HG02870 (cell line): ENCODE measurements around the gene CNTFR.

ENCODE experiments used
- ATAC-seq: cut with Tn5 transposase; IDR thresholded peaks from one replicate; pipeline ENCODE4 v1.9.1; 2021; ENCODE audit warnings: mild to moderate bottlenecking, moderate library complexity; ENCODE audit not compliant: unreplicated experiment

CNTFR gene

GRCh38 chr9:34590381-34591247, 1.1 kb upstream of the CNTFR start:
- ATAC-seq = no peak

DNA sequence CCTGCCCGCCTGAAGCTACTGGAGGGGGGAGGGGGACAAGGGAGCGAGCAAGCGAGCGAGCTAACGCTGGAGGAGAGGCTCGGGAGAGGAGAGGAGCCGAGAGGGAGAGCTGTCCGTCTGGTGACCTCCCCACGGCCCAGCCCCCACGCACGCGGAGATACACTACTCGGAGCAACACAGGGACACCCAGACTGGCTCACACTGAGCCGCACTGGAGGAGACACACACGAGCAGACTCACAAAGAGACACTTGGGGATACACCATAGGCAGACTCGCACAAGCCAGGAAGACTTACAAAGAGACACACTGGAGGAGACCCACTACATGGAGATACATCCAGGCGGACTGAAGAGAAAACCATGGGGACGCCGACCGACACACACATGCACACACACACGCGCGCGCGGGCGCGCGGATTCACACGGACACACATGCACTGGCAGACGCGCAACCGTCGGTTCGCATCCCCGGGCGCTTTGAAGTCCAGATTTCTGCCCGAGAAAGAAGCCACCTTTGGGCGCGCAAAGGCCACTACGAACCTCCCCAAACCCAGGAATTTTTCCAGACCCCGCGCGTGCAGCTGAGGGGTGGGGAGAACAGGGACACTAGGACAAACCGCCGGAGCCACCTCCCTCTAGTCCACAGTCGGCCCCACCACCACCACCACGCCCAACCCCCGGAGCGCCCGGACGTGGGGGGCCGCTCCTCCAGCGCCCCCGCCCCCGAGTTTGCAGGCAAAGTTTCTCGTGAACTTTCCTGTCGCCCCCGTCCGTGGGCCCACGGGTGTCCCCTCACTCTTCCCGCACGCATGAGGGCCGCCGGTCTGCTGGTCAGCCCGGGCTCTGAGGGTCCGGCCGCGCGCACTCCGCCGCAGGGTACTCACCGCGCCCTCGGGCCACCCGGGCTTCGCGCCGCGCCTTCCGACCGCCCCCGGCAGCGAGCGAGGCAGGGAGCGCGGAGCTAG, 571 bp downstream of the CNTFR start:
- no peak for ATAC-seq

DNA sequence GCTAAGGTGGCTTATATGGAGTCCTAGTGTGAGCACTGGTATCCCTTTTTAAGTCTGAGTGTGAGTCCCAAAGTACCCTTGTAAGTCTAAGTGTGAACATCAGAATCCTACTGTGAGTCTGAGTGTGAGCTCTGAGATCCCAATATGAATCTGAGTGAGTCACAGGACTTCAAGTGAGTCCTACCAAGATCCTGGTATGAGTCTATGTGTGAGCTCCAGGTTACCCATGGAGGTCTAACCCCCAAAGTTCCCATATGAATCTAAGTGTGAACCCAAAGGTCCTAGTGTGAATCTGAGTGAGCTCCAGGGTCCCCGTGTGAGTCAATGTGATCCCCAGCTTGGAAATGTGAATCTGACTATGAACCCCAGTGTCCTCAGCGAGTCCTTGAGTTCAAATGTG, 2.3 kb downstream of the CNTFR start:
- no peak for ATAC-seq

DNA sequence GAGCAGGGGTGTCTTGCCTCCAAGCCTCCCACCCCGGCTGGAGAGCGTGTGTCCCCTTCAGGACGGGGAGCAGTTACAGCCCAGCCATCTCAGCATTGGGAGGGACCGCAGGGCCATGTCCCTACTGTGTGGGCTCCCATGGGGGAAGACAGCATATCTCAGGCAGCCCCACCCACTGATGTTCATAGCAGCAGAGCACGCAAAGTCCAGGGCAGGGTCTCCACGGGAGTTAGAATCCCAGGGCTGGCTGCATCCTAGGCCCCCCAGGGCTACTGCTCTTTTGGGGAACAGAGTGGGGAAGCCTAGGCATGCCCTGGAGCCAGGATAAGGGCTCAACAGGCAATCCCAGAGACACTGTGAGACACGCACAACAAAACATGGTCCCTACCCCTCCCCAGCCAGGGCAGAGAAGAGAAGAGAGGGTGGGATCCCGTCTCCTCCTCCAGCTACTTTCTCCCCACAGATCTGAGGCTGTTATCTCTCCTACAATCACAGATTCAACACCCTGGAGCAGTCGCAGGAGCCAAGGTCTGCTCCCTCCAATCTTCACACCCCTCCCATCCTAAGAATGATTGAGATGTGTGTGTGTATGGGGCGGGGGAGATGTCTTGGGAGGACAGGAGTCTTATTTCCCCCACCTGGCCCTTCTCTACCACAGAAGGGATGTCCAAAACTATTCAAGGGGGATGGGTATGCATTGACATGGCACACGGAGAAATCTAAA, 3.4 kb downstream of the CNTFR start:
- no peak for ATAC-seq

GRCh38 chr9:34584970-34585369, 4.6 kb downstream of the CNTFR start:
- ATAC-seq = no peak

DNA sequence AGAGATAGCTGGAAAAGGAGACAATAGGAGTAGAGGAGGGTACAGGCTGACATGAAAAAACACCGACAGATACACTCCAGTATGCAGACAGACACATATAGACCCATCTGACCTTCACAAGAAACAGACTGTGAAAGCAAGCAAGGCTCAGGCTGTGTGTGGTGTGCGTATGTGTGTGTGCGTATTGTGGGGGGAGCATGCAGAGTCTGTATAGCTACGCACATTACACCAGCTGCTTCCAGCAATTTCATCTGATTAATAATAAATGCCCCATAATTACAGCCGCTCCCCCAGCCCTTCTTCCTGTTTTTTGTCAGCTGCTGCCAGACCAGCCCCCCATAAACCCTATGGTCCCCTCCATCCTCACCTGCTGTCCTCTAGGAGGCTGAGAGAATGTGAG, 6.7 kb downstream of the CNTFR start:
- no peak for ATAC-seq

DNA sequence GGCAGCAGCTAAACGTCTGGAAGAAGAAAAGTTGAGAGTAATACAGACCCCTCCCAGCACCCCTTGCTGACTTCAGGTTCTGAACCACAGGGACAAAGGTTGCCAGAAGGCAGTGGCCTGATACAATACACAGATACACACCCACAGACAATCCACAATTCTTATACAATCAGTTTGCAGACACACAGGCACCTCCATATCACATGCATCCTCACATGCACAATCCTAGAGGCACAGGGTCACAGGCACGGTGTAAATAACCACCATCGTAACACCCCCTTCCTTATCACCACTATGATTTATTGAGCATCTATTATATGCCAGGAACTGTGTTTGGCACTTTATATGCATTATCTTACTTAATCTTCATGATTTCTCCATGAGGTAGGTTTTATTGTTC, 8.2 kb downstream of the CNTFR start:
- no peak for ATAC-seq

DNA sequence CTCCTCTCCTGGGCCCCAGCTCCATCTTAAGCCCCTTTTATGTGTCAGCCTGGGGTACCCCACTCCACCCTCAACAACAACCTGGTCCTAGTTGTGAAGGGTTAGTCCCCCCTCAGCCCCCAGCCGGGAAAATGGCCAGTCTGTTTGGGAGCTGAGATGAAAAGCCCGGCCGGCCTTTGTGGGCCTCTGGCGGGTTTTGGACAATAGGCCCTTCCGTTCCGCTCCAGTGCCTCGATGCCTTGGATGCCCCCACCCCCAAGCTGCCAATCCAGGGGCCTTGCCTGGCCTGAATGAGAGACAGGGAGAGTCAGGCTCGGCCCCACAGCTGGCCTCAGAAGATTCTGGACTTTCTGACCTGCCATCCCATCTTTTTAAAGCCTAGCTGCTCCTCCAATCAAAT, 9.2 kb downstream of the CNTFR start:
- no peak for ATAC-seq

DNA sequence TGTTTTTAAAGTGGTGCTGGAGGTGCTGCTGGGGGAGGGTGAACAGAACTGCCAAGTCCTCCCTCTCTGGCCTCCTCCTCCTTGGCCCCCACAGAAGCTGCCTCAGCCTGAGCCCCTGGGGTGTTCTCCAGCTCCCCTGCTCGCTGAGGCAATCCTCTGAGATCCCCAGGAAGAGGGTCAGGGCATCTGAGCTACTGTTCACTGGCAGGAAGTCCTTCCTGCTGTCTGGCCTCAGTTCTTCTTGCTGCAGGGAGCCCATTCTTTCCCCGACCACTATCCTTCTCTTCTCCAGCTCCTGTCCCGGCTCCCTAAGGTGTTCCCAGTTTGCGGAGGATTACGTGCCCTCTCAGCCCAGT, 9.7 kb downstream of the CNTFR start:
- no peak for ATAC-seq

DNA sequence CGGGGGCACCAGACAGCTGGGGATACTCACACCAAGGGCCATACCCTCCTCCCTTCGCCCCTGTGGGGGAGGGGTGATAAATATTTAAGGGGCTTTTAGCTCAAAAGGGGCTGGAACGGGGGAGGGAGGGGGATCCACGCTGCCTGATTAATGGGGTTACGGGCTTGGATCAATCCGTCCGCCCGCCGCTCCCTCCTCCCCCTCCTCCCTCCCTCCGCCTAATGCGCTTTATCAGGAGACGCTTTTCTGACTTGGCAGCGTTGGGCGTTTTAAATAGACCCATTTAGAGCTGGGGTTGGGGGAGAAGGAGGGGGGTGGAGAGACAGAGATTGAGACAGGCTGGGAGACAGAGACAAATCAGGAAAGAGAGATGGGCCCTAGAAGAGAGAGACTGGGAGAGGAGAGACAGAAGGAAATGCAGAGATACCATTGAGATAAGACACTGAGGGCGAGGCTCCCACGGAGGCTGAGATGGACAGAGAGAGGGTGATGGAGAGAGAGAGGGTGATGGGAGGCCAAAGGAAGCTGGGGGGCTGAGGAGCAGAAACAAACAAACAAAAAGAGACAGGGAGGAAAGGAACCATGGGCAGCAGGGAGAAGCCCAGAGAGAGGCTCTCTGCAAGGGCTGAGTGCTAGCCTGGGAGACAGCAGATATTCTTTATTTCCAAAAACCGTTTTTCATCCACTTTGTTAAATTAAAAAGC, 10.3 kb downstream of the CNTFR start:
- no peak for ATAC-seq

DNA sequence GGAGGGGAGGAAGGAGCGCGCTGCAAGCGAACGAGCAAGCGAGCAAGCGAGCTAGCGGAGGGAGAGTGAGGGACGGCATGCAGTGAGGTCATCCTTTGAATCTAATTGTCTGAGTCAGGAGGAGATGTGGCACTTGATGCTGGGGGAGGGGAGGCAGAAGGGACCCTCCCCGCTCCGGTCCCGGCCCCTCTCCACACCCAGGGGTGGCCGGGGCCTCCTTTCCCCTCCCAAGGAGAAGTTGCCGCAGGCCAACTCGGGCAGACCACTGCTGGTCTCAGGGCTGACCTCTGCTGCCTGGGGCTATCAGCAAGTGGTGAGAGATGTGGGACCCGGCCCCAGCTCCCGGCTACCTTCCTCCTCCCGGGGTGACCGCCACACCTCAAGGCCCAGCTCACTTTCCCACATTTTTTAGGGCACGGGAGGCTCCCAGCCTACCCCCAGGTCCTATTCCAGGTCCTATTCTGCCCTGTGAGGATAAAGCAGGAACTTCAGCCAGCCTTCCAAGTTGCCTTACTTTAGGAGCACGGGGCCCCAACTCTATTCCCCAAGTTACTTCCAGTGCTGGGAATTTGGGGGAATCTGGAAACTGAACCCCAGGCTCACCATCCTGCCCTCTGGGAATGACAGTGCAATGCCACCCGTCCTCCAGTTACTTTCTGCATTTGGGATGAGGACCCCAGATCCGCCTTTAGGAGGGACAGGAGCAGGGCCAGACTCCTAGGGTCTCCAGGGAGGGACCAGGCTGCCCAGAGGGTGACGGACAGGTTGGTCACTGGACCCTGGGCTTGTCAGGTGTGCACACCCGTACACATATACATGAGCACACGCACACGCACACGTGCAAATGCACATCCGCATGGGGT, 11.1 kb downstream of the CNTFR start:
- no peak for ATAC-seq

DNA sequence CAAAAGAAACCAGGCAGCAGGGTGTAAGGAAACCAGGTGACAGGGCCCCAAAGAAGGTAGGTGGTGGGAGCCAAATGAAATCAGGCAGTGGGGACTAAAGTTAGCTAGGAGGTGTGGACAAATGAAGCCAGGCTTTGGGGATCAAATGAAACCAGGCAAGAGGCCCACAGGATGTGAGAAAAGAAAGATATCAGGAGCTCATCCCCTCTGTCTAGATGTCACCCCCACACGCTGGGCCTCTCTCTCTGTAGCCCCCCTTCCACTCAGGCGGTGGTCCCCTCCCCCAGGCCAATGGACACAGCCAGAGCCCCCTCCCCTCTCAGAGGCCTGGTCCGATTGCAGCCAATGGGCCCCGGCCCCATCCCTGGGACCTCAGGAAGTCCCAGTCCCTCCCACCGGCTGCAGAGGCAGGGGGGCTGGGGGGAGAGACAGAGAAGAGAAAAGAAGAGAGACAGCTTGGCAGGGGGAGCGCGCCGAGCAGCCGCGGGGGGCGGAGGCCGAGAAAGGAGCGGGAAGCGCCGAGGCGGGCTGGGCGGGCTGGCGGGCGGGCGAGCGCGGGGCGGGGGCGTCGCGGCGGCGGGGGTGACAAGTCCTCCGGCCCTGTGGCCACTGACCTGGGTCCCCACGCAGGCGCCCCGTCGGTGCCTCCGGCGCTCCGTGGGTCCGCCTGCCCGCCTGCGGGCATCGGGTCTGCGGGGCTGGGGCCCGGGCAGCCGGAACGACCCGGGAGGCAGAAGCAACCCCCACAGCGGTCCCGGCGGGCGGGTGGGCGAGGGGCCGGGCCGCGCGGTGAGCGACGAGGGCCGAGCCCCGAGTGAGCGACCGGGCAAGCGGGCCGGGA, 11.9 kb downstream of the CNTFR start:
- no peak for ATAC-seq

DNA sequence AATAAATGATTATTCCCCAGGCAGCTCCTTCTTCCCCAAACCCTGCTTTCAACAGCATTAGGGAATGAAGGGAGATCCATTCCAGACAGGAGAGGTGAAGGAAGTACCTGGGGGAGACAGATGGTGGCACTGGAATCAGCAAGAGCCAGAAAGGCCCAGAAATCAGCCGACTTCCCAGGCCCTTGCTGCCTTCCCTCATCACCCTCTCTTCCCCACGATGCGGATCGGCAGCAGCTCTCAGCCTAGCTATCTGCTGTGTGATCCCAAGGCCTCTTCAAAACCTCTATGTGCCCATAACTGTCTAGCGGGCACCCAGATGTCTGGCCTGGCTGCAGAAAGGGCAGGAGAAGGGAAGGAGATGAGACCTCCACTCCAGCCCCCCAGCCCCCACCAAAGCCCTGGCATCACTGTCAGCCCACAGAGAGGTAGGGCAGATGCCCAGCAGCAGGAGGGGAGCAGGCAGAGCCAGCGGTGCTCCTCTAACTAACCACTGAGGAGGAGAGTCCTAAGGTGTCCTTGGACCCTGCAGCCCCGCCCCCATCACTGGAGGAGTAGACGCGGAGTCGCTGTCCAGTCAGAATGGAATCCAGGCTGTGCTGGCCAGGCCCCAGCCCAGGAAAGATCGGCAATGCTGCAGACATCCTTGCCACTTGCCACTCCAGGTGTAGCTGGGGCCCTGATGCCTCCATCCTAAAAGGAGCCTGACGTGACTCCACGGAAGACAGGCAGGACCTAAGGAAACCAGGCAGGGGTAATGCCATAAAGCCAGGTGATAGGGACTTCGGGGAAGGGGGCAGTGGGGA, 12.7 kb downstream of the CNTFR start:
- no peak for ATAC-seq

GRCh38 chr9:34575862-34576596, 13.5 kb downstream of the CNTFR start:
- ATAC-seq = no peak

DNA sequence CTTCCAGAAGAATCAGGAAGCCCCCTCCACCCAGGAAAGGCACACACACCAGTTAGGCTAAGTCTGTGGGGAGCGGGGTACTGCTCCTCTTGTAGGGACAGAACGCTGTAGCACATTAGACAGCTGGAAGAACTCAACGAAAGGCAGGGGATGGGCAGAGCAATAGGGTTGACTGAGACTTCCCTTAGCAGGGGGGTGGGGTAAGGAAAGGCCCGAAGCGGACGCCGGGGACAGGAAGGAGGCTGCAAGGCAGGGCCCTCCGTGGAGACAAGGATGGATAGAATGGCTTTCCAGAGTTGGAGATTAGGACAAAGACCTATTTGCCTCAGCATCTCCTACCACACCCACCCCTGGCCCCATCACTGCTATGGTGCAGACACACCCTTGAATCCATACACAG, 14.3 kb downstream of the CNTFR start:
- ATAC-seq = no peak

DNA sequence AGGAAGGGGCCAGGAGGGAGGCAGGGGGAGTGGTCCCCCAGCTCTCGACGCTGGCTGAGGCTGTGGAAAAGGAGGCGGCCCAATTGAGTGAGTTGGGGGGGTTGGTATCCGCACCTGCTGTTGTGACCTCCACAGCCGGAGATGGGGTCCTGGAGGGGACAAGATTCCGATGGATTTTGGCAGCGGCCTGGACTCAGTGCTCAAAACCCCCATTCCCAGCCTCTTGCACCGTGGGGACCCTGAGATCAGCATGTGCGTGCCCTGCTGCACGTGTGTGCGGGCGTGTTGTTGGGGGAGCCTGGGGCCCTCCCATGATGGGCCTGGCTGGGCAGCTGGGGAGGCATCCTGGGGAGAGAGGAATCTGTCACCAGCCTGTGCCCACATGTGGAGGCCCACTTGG, 15.0 kb downstream of the CNTFR start:
- no peak for ATAC-seq

DNA sequence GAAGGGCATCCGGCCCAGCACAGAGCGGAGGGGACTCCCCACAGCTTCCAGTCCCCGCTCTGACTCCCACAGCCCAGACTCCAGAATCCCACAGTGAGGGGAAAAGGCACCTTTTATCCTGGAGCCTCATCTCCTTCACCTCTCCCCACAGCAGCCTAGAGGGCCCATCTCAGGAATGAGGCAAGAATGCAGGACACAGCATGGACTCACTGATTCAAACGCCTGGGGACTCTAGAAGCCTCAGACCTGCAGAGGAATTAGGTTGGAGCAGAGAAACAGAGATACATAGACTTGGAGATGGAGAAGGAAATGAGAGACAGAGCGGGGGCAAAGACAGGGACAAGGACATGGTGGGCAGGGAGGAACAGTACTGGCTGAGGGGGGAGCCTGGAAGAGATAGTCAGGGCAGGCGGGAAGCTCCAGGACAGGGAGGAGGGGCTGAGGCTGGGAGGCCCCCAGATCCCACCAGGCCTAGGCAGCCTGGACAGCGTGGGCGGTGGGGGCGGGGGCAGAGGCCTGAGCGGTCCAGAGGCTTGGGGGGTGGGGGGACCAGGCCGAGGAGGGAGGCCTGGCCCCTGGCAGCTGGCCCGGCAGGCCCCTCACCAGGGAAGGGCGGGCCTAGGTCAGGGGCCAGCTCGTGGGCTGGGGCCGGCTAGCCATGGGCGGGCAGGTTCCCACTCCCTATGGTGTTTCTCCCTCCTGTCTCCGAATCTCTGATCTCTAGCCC, 15.8 kb downstream of the CNTFR start:
- ATAC-seq = no peak
